GM18520 (cell line): ENCODE results near the gene ZNF710.

Experiments used
- ATAC-seq: cut with Tn5 transposase; IDR thresholded peaks from one replicate; pipeline ENCODE4 v1.9.1; 2021; ENCODE audit not compliant: unreplicated experiment

ZNF710 gene

DNA sequence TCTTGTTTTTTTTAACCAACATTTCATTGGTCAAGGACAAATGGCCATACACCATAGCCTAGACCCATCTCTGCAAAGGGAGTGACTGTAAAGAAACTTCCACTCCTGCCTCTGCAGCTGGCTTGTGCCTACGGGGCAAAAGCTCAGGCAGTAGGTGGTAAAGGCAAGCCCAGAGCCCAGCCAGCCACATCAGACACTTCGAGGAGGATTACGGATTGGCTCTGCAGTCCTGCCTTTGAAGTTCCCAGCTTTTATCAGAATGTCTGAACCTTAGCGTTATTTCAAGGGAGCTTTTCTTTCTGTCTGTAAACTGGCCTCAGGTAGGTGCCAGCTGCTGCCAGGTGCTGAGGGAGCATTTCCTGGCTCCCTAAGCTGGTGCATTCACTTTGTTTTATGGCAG is 15.6 kb downstream of the ZNF710 start:
- no peak for ATAC-seq

DNA sequence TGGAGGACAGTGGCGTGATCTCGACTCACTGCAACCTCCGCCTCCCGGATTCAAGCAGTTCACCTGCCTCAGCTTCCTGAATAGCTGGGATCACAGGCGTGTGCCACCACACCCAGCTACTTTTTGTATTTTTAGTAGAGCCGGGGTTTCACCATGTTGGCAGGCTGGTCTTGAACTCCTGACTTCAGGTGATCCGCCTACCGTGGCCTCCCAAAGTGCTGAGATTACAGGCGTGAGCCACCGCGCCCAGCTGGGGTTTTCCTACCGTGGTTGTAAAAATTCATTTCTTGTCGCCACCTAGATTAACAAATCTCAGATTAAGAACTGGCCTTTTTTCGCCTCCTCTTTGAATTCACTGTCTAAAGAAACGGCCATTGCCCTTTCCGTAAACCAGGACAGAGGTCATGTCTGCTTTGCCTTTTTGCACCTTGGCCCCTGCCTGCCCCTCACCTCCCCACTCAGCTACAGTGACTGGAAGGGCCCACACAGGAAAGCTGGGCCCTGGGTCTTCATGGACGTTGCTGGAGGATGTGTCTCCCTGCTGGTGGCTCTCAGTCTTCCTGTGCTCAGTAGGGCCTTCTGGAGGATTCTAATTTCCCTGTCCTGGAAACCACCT is 17.2 kb downstream of the ZNF710 start:
- no peak for ATAC-seq

DNA sequence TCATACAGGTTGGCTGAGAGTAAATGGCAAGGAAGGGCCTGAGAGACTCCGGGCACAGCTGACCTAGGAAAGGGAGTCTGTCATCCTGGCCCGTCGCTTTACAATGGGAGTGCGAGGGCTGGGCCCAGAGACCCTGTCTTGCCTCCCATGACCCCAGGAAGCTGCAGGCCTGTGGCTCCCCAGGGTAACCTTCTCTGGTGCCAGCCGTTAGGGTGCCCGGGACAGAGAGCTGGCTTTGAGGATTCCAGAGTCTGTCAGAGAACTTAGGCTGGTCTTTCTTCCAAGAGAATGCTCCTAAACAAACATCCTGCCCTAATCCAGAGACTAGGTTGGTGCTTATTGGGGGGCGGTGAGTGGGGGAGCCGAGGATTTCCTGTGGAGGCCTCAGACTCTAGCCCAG is 18.5 kb downstream of the ZNF710 start:
- no peak for ATAC-seq

DNA sequence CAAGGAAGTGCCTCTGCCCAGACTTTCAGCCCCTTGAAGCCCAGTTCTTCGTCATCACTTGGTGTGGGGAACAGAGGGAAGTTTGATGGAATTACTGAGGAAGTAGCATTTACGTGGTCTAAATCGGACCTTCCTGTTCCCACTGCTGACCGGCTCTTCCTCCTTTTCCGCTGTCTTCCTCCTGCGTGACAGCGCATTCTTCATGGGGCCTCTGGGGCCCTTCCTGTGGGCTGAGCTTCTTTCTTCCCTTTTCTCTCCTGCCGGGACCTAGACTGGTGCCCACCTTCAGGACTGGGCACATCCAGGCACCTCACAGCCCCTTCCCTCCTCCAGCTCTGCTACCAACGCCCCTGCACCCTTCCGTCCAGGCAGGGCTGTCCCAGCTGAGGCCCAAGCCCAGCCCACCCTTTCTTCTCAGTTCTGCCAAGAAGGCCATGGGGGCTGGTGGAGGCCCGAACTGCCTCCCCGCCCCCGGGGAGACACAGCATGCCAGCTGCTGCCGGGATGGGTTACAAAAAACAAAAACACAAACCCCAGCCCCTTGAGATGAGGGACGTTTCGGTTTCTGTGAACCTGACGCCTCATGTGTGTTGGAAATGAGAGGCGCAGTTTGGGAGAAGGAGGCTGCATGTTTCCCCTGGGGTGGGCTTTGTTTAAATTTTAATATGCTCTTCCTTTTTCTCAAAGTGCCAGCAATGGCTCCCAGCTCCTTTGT is 19.1 kb downstream of the ZNF710 start:
- no peak for ATAC-seq

DNA sequence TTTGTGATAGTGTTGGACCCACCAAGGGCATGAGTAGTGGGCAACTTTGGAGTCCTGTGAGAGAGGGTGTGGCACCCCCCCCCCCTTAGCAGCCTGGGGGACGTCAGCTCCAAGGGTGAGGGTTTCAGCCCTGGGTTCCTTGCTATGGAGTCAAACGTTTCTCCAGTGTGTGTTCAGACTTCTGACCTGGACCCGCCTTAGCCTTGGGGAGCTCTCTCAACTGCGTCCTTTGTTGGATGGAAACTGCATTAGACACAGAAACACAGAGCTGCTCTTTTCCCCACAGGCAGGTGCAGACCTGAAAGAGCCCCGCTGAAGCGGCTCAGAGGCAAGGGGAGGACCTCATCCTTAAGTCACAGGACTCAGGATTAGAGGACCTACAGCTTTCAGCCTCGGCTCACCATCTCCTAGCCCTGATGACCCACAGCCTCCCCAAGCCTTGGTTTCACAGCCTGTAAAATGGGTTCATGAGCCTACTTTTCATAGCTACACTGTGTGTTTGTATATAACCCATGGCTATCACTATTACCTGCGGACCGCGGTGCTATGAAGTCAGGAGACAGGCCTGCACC is 19.9 kb downstream of the ZNF710 start:
- no peak for ATAC-seq

DNA sequence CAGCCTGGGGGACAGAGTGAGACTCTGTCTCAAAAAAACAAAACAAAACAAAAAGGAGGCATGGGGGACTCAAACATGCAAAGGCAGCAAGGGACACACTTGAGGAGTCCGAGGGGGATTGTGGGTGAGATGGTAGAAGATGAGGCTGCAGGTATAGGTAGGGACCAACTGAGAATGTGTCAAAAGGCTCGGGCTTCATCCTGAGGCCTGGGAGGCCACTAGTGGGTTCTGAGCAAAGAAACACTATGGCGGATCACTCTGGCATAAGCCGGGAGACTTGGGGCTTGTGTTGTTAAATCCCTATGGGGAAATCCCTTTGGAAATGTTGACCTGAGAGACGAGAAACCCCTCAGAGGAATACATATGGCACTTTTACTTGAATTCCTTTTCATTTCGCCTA is 21.2 kb downstream of the ZNF710 start:
- ATAC-seq, result no peak

DNA sequence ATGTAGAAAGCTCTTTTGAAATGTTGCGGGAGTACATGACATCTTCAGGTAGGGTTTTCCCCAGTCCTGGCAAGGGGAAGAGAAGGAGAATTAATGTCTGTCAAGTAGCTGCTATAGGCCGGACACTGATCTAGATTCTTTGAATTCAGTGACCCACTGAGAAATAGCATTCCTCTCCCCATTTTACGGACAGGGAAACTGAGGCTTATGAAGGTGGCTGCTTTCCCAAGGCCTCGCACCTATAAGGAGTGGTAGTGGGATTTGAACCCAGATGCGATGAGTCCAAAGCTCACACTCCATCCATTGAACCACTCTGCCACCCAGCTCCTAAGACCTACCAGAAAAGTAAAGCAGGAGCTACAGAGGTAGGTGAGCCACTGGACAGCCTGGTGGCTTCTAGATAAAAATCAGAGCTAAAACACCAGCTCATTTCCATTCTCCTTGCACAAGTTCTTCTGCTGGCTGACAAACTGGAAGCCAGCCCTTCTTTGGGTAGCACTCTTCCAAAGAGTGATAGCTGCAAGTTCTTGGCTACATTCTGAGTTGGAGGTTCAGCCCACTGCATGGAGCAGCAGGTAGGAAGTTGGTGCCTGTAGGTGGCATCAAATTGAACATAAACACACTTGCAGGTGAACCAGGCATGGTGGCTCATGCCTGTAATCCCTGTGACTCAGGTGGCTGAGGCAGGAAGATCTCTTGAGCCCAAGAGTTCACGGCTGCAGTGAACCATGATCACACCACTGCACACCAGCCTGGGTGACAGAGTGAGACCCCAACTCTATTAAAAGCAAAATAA is 22.0 kb downstream of the ZNF710 start:
- ATAC-seq, result no peak

DNA sequence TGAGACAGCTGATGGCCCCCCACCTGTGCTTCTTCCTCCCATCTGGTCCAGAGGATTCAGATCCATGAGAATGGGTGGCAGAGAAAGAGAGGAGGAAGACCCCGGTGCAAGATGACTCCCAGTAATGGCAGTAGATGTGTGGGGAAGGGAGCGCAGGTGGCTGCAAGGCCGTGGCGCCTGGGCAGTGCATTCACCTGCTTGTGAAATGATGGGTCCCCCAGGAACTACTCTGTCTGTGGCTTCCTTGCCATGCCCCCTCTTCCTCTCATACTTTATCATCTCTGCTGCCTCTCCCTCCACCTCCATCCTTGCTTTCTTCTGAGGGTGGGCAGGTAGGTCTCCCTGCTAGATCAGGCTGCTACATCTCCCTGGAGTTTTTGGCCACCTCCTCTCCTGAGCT is 23.3 kb downstream of the ZNF710 start:
- ATAC-seq, result no peak

DNA sequence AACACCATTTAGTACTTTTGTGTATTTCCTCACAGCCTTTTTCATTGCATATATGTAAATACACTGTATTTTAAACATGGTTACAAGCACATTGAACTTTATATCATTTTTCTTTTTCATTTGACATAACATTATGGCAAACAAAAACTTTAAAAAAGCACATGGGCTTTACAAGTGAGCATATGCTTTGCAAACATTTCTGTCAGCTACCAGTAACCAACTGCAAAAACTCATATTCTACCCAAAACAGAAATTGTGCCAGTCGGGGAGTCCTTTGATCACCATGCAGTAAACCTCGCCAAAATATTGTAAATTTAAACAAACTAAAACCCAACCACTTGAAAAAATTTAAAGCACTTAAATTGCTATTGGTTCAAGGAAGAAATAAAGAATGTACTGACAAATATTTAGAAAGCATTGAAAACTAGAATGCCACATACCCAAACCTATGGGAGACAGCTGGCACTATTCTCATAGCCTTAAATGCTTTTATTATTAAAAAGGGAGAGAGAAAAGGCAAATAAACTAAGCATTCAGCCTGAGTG is 24.4 kb downstream of the ZNF710 start:
- no peak for ATAC-seq

DNA sequence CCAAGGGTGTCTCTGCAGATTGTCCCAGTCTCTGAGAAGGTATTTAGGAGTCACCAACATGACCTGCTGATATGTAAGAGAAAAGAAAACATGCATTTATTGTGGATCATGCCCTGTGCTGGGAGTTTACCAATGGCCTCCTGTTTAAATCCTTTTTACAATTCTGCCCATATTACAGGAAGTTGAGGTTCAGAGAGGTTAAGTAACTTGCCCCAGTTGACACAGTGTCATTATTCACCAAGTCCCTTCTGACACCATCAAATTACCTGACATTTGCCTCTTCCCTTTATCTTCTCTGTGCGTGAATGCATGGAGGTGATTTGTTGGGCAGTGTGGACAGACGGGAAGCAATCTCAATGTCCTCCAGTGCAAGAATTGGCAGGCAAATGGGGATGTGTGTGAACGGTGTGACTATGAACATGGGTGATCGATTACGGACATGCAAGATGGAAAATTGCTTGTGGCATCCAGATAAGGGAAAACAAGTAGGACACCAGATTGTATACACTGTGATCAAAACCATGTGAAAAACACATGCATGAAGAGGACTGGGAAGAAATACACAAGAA is 27.3 kb downstream of the ZNF710 start:
- no peak for ATAC-seq

DNA sequence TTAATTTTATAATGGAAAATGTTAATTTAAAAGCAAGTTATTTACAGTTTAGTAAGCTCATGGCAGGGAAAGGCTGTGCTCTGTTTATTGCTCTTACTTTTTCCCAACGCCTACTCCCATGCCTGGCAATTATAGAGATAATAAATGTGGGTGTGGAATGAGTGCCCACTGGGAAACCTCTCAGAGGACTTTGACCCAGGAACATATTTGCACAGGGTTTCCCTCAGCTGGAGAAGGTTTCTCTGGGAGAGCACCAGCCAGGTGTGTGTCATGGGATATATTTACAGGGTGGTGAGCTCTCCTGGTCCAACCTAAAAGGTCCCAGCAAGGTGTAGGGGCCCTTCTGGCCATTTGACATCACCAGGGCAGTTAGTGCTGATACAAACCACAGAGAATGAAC is 27.9 kb downstream of the ZNF710 start:
- no peak for ATAC-seq

DNA sequence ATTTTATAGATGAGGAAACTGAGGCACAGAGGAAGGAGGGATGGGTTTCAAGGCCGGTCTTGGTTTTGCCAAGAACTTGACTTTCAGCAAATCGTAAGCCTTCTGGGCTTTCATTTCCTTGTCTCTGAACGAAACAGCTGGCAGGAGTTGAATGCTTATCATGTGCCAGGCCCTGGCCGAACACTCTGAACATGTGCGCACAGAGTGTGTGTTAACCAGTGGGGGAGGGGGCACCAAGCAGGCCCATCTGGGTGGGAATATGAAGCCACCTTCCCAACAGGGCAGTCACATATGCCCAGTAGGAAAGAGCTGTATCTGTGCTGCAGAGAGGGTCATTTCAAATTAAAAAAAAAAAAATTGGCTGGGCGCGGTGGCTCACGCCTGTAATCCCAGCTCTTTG is 29.3 kb downstream of the ZNF710 start:
- no peak for ATAC-seq

DNA sequence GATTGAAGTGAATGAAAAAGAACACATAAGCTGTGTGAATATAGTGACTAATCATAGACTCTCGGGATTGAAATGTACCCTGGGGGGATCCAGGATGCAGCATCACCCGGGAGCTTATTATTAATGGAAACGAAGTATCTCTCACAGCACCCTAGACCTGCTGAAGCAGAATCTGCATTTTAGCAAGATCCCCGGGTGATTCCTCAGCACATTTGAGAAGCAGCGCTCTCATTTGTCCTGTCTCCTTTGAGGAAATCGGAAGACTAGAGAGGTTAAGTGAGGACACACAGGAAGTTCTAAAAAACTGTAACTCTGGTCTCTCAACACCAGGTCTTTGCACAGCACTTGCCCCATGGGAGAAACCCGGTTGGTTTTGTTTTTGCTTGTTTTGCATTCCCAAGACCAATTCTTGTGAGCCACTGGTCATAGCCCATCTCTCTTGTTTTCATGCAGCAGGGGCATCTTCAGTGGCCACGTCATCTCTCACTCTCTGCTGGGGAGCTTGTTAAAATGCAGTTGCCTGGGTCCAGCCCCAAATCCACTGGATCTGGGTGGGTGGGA is 30.2 kb downstream of the ZNF710 start:
- peak; percentile 82 for ATAC-seq

DNA sequence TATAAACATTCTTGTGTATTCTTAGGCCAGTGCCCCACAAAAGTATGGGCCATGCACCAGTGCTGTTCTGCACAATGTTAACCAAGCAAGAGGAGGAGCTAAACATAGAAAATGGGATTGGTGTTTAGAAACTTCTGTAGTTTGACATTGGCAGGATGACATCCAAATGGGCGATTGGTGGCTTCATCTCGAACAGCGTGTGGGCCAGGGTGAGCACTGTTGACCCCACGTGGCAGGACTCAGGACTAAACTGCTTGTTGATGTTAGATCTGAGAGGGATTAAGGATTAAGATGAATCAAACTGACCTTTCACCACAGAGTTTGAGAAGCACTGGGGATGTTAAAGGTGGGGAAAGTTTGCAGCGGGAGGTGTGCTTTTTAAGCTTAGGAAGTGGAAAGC is 31.9 kb downstream of the ZNF710 start:
- no peak for ATAC-seq

DNA sequence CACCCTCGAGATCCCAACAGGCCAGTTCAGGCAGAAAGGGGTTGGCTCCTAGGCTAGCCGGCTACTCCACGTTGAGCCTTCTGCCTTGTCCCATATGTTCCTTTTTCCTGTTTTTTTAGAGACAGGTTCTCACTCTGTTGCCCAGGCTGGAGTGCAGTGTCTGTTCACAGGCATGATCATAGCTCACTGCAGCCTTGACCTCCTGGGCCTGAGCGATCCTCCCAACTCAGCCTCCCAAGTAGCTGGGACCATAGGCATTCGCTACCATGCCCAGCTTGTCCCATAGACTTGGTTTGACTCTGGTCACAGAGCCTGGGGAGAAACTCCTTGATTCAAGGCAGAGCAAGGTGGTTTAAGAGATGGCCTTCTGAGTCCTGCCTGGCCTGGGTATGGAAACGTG is 32.3 kb downstream of the ZNF710 start:
- no peak for ATAC-seq

DNA sequence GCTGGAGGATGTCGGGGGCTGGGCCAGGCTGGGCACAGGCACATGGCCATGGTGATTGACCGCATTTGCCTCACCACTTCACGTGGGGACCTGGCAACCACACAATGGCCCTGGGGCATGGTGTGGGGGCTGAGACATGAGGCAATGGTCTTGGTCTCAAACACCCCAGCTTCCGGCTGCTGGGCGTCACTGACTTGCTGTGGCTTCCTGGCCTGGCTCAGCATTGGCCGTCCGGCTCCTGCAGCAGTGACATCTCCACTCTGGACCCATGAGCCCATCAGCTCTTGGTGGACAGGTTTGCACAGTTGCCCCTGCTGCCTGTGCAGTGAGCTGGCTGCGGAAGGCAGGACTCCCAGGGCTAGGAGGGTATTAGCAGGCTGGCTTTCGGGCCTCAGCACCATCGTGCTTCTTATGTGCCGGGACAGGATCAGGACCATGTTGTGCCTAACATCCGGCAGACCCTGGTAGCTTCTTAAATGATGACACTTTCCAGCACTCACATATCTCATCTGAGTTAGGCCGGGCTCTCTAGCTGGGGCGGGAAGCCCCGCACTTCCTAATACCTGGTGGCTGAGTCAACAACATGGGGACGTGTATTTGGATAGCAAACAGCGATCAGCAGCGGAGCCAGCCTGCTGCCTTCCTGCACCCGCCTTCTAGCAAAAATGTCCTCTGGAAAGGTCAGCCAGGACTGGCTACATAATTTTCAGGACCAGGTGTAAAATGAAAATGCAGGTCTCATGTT is 34.1 kb downstream of the ZNF710 start:
- no peak for ATAC-seq

DNA sequence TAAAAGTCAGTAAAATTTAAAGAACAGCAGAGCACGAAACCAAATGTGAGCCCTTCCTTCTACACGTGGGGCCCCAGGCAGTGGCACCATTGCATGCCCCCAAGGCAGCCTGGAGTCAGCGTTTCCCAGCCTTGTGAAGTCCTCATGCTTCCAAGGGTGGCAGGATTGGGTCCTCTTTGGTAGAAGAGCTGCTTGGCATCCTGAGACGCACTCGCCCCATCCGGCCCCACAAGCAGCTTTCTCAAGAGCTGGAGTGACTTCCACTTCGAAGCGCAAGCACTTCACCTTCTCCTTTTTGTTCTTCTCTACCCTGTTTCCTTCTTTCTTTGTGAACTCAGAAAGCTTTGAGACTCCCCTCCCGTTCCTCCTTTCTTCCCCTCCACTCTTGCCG is 34.7 kb downstream of the ZNF710 start:
- no peak for ATAC-seq

DNA sequence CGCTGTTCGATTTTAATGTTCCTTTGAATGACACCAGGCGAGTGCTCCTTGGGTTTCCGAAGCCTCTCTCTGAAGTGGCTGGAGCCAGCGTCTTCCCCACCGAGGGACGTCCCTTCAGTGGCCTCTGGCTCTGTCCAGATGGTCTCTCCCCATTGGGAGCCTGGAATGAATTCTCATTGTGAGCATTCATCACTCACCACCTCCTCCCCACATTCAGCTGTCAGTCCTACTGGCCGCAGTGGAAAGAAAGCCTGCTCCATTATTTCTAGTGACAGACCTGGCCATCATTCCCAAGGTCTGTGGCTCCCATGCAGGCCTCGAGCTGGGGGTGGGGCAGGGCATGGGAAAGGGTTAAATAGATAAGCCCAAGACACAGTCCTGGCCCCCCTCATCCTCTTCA is 35.2 kb downstream of the ZNF710 start:
- ATAC-seq, result no peak

DNA sequence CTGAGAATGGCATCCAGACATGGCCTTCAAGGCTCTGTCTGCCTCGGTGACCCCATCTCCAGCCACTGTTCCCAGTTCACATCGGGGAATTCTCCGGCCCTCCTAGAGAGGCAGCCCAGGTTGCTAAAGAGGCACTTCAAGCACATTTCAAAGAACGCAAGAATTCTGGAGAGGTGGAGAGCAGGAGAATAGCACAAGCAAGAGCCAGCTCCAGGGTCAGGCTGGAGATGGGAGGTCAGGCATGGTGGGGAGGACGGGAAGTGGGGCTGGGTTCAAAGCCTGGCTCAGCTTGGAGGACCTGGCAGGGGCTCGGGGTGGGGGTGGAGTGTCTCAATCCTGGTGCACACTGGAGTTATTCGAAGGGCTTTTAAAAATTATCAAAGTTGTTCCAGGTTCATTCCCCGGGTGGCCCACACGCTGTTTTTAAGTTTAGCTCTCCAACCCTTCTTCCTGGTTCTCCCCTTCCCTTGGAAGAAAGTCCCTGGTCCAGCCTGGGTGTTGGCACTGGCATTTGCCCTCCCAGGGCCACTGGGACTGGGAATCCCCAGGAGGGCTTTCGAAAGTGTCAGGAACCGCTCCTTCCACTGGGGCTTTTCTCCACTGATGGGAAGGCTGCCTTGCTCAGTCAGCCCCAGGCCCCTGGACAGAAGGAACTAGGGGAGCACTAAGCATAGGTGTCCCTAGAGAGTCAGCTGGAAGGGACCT is 35.8 kb downstream of the ZNF710 start:
- ATAC-seq, result no peak

DNA sequence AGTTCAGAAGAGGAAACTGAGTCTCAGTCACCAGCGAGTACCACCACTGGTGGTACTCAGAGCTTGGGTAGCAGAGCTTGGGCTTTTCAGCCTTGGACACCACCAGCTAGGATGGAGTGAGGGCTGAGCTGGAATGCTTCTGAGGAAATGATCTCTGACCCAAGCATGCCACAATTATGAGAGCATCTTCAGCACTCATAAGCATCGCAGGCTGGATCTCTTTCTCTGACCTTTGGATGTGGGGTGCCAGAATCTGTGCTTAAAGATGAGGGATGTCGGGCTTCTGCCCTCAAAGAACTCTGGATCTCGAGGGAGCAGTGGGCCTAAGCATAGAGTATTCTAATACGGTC is 36.4 kb downstream of the ZNF710 start:
- ATAC-seq, result no peak
